Measurements from ENCODE around the gene GSC2.

The GSC2 gene

GRCh38 chr22:19118329-19118880, 31.7 kb downstream of the GSC2 start:
- DNase-seq, result no peak

DNA sequence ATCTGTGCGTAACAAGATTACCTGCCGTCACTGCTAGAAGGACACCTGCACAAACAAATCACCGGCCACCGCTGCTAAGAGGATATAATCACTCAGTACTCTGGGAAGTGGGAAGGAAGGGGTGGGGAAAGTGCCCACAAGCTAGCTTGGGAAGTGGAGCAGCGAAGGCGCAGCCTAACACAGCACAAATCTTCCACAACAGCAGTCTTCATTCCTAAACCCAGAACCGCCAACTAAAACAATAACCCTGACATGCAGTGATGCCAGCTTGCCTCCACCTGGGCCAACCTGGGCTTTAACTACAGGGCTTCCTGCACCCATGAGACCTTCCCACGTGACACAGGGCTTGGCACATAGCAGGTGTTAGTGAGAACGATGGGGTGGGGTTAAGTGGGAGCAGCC, 33.0 kb downstream of the GSC2 start:
- DNase-seq, result no peak

- no peak for DNase-seq
Observed at GRCh38 chr22:19115628-19116027, 34.5 kb downstream of the GSC2 start.

DNA sequence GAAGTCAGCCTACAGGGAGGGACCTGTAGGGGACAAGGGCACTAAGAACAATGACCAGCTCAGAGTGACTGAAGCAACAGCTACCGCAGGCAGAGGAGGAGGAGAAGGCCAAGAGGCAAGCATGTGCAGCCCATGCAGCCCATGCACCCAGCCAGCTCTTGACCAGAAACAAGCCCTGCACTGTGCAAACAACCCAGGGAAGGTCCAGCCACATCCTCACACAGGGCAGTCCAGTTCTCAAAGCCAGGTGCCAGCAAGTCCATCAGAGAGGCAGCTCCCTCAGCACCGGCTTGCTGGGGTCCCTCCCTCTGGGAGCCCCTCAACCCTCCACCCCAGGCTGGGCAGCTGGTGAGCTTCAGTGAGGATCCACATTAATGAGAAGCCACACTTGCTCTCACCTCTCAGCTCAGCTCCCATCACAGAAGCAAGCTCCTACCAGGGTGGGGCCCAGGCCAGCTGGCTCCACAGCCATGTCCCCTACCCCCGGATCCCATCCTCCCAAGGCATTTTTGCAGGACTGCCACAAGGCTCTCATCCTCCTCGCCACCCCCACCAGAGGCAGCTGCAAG, 35.0 kb downstream of the GSC2 start:
- no peak for DNase-seq

- DNase-seq, result no peak
Observed at GRCh38 chr22:19113429-19113828, 36.7 kb downstream of the GSC2 start.

DNA sequence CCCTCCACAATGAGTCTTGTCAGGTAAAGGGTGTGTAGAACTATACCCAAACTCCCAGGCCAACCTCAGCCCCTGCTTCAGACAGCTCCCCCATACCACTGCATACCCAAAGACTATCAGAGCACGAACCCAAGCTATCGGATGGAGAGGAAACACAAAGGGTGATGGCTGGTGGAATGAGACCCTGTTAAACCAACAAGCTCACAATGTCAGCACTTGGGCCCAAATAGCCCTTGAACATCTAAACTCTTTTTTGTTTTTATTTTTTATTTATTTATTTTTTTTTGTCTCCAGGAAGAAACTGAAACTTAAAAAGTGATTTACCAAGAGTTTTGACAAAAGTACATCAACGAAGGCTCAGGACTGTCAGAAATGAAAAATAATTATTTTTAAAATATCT, 38.5 kb downstream of the GSC2 start:
- no peak for DNase-seq

DNA sequence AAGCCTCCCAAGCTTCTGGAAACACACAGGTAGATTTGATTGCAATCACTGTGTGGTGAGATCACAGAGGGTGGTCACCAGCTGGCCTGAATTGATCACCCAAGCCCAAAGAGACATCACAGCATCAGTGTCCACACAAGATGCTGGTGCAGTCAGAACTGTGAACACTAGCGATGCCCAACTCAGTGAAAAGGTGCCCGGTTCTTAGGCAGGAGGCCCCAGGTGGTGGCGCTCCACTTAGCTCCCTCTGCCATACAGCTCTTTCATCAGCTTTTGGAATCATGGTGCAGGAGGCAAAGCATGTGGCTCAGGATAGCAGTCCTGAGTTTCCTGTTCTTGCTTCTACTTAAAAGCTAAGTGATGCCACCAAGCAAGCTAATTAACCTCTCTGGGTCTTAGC, 39.0 kb downstream of the GSC2 start:
- DNase-seq, result no peak

- DNase-seq, result no peak
Observed at GRCh38 chr22:19110646-19111045, 39.4 kb downstream of the GSC2 start.

GRCh38 chr22:19110064-19110458, 40.0 kb downstream of the GSC2 start:
- DNase-seq, result no peak

DNA sequence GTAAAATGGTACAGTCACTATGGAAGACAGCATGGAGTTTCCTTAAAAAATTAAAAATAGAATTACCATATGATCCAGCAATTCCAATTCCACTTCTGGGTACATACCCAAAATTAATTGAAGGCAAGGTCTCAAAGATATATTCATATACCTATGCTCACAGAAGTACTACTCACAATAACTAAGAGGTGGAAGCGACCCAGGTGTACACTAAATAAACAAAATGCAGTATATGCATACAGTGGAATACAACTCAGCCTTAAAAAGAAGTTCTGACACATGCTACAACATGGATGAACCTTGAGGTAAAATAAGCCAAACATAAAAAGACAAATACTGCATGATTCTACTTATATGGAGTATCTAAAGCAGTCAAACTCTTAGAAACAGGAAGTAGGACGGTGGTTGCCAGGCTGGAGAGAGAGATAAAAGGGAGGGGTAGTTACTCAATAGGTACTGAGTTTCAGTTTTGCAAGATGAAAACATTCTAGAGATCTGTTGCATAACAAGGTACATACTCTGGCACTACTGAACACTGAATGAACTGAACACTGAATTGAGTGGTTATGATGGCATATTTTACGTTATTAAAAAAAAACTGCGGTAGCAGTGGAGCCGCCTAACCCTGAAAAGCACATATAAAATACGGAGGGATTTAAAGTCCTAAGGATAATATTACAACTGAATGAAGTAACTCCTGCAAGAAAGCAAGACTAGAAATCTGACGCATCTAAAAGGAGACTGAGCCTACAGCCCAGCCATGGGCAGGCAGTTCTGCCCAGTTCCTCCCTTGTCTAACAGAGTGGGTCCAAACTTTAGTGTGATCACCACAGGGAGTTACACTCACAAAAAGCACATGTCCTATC, 40.7 kb downstream of the GSC2 start:
- no peak for DNase-seq

GRCh38 chr22:19108807-19109197, 41.3 kb downstream of the GSC2 start:
- DNase-seq, result no peak

GRCh38 chr22:19107730-19108074, 42.4 kb downstream of the GSC2 start:
- DNase-seq, result no peak

DNA sequence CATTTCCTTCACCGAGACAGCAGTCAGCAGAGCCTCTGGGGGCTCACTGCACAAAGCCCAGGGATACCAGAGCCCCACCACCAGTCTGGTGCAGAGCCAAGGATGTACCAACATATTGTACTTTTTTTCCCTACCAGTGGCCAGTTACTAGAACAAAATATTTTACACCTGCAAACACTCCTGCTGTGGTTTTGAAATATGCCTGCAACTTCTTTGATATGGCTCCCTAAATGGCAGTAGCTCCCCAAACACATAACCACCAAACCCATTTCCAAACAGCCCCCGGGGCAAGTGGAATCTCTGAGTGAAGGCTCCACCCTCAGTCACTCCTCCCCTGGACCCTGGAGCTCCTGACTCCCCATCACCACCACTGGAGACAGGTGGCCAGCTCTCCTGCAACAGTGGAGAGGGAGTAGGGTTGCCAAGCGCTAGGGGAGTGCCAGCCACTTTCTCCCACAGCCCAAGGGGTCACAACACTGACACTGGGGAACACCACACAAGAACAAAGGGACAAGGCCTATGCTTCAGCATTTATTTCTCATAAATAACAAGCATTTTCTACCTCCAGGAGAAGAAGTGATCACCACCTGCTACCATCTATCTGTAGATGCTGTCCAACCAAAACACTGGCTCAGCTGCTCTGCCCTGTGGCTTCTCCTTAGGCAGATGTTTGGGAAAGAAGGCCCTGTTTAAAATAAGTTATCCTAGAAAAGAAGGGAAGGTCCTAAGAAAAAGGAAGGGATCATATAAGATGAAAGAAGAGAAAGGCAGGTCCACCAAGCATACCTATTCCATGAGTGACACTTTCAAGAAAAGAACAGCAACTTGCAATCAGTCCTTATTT, 43.0 kb downstream of the GSC2 start:
- no peak for DNase-seq

DNA sequence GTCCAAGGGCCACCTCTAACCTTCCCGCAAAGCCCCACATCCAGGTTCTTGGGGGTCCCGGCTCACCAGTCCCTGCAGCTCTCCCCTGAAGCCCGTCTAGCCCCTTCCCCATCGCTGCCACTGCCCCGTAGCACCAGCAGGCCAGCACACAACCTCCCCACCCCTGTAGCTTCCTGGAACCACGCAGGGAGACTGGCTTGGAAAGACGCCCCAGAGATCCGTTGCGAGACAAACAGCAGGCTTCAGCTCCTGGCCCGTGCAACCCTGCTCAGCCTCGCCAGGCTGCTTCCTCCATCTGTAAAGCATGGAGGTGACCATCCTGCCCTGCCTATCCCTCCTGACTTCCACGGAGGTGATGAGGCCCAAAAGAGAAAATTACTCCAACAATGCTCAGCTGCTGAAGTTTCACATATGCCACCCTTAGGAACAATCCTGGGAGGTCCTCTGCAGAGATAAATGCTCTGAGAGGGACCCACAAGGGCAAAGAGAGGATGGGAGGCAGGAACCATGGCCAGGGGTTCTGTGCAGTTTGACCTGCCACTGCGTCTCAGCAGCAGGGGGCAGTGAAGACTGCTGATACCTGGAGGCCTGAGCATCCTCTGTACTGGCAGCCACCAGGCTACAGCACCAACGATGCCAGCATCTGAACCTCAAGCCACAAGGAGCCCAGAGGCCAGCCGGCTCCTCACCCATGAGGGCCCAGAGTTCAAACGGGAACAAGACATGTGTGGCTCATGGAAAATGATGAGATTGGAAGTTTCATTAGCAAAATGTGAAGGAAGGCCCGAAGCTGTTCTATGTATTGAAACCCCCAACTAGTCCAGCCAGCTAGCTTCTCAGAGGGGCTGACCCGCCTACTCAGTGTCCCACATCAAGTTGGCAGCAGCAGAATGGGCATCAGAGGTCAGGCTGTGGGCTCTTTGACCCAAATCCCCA, 44.0 kb downstream of the GSC2 start:
- no peak for DNase-seq

DNA sequence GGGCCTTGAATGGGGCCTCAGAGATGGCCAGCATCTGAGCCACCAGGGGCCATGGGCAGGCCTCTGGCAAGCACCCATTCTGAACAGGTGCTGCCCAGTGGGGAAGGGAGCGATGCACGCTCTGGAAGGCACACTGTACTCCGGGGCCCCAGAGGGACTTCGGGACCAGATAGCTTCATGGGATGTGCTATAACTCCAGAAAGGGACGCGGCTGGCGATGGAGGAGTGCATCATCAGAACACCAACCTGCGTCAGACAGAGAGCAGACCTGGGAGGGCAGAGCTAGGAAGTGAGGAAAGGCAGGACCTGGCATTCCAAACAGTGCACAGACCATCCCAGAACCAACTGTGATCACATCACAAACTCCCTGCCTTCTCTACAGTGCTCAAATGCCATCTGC, 44.6 kb downstream of the GSC2 start:
- DNase-seq, result no peak

- no peak for DNase-seq
Observed at GRCh38 chr22:19103880-19104821, 45.9 kb downstream of the GSC2 start.

DNA sequence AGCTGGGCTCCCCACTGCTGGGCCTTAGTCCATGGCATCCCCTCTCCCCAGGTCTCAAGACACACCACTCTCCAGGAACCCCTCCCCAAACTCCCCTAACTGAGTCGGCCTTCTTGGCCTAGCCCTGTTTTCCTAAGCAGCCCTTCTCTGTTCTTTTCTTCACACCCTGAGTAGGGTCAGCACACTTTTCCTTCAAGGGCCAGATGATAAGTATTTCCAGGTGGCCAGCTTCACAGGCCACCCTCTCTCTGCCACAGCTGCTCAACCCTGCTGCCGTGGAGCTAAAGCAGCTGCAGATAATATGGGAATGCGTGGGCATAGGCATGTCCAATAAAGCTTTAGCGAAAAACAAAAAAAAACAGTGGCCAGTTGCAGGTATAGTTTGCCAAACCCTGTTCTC, 51.9 kb downstream of the GSC2 start:
- DNase-seq, result no peak

- no peak for DNase-seq
Observed at GRCh38 chr22:19097518-19097917, 52.6 kb downstream of the GSC2 start.

All from activated gamma-delta T cell (primary cell).